Glomerular endothelial cell (primary cell): ENCODE results near the gene TCEA2. TPM values are rescaled to one million over a fixed set of nuclear protein-coding genes. Genes with fewer than 3 reads are reported as not detected.
"Not testable (repeated sequence)": the region's sequence is repeated elsewhere in the genome, so short reads cannot be mapped to it uniquely, and the experiment has no call there.

Source experiments
- DNase-seq: peaks from one replicate; pipeline ENCODE4 v3.0.0-alpha.2; 2011; ENCODE audit warnings: low read depth, low spot score; ENCODE audit errors: extremely low read depth
- total RNA-seq: library from RNA; depleted of rRNA; stranded (reverse); fragments of >200 nt; gene quantifications from 2 replicates; pipeline ENCODE4 v1.2.3, GENCODE V29; 2015

Gene TCEA2
- total RNA-seq, 1 donor from 2014 or later, result 61.0 TPM

GRCh38 chr20:64076061-64076997 lies 13.3 kb downstream of the TCEA2 start:
- no peak for DNase-seq

- no peak for DNase-seq
Observed at GRCh38 chr20:64077094-64077493, 14.1 kb downstream of the TCEA2 start.

DNA sequence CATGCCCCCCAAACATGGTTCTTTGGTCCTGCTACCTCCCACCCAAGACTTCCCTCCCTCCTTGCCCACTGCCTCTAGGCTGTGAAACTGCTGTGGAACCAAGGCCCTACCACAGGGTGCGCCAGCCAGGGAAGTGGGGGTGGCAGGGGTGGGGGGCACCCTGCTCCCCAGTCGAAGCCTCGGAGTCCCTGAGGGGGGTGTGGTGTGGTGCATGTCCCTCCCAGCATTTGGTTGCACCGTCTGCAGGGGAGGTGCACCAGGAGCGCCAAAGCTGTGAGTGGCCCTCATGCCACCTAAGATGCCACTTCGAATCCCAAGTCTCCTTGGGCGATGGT lies 14.5 kb downstream of the TCEA2 start:
- DNase-seq, result no peak

- DNase-seq, result no peak
Observed at GRCh38 chr20:64077876-64078551, 15.0 kb downstream of the TCEA2 start.

DNA sequence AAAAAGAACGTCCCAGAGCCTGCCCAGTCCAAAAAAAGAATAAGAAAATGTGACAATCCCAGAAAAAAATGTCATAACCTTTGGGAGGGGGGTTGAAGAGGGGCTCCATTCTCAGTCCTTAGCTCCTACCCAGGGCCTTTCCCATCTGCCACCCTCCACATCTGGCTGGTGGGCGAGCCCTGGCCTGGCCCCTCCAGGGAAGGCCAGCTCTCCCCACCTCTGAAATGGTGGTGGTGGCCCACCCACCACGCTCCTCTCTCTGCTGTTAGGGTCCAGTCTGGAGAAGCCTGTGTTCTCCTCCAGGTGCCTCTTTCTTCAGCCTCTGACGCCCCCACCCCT lies 15.9 kb downstream of the TCEA2 start:
- no peak for DNase-seq

- no peak for DNase-seq
Observed at GRCh38 chr20:64079273-64080012, 16.4 kb downstream of the TCEA2 start, which contains the start of gene RGS19. TSS of gene RGS19 (minus strand) at chr20:64079518. CDS start at chr20:64076886, 2,632 bp downstream.

DNA sequence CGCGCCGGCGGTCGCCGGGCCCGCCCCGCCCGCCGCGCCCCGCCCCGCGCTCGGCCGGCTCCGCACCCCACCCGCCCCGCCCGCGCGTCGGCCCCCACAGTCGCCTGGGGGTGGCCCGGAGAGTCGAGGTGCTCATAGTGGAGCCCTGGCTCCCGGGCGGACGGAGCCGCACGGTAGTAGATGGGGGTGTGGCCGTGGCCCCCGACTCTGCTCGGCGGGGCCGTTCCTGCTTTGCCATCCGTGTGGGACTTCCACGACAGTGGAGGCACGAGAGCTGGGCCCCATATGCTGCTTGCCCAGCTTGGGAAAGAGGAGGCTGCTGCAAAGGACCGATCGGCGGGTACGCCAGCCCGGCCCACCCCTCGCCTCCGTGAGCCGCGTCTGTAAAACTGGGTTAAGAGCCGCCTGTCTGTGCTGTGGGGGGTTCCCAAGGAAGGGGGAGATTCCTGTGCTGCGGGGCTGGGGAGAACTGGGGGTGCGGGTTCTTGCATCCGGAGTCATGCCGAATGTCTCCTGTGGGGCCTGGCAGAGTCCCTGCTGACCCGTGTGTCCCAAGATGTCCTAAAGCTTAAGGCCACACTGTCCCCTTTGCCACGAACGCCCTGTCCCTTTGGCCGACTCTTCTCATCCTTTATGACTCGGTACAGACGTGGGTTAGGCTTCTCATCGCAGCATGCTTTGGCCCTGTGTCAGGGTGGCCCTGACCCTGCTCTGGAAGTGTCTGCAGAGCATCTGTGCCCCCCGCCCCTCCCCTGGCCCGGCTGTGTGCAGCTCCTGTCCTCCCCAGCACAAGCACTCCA lies 17.2 kb downstream of the TCEA2 start, which contains the start of gene OPRL1:
OPRL1 (plus strand) TSS at position 70 of the 800 bp plus-strand sequence. CDS start 12,639 bp downstream, outside the sequence.
- DNase-seq, result no peak

GRCh38 chr20:64080813-64081623 lies 18.0 kb downstream of the TCEA2 start:
- DNase-seq, result no peak

DNA sequence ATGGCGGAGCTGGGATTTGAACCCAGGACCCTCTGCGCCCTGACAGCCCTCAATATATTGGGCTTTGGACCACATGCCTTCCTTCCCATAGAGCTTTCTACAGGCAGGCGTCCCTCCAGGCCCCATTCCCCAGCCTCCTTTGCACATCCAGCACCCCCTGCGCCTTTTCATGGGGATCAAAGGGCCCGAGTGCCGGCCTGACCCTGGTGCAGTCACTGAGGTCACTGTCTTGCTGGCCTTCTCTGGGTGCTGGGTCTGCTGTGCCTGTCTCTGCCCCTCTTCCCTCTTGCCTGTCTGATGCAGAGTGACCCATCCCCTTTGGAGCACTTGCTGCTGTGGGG lies 18.6 kb downstream of the TCEA2 start:
- DNase-seq, result no peak

GRCh38 chr20:64082126-64082731 lies 19.2 kb downstream of the TCEA2 start:
- DNase-seq, result no peak

GRCh38 chr20:64082820-64083377 lies 19.9 kb downstream of the TCEA2 start:
- DNase-seq, result no peak

DNA sequence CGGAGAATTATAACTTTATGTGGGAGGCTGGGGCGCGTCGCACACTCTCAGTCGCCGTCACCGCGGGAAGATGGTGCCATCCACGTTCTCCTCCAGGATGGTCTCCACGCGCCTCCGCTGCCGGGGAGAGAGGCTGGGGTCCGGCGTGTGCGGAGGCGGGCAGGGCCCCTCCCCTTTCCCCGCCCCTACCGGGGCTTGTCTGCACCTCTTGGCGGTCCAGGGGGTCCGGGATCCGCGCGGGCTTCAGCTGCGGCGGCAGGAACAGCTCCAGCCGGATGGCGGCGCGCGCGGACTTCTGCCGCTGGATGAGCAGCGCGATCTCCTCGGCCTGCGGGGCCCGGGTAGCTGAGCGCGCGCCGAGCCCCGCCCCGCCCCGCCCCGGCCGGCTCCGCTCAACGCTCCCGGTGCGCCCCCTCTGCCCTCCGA lies 20.4 kb downstream of the TCEA2 start:
- DNase-seq, result no peak

- DNase-seq, result no peak
Observed at GRCh38 chr20:64083804-64084684, 21.0 kb downstream of the TCEA2 start, which contains the start of gene LKAAEAR1. TSS of gene LKAAEAR1 (minus strand) at chr20:64084398. CDS start at chr20:64084219, 179 bp downstream.

GRCh38 chr20:64084685-64085152 lies 21.7 kb downstream of the TCEA2 start:
- no peak for DNase-seq

GRCh38 chr20:64086801-64087200 lies 23.8 kb downstream of the TCEA2 start:
- DNase-seq, result no peak

GRCh38 chr20:64087226-64087825 lies 24.3 kb downstream of the TCEA2 start:
- DNase-seq, result not testable (repeated sequence)

- DNase-seq, result not testable (repeated sequence)
Observed at GRCh38 chr20:64088586-64088985, 25.6 kb downstream of the TCEA2 start.
